ENCODE data around the gene UBE2L5. TPM values are rescaled to one million over a fixed set of nuclear protein-coding genes. Genes with fewer than 3 reads are reported as not detected.

UBE2L5 gene
- polyA plus RNA-seq, 1 donor = 0.28 TPM

DNA sequence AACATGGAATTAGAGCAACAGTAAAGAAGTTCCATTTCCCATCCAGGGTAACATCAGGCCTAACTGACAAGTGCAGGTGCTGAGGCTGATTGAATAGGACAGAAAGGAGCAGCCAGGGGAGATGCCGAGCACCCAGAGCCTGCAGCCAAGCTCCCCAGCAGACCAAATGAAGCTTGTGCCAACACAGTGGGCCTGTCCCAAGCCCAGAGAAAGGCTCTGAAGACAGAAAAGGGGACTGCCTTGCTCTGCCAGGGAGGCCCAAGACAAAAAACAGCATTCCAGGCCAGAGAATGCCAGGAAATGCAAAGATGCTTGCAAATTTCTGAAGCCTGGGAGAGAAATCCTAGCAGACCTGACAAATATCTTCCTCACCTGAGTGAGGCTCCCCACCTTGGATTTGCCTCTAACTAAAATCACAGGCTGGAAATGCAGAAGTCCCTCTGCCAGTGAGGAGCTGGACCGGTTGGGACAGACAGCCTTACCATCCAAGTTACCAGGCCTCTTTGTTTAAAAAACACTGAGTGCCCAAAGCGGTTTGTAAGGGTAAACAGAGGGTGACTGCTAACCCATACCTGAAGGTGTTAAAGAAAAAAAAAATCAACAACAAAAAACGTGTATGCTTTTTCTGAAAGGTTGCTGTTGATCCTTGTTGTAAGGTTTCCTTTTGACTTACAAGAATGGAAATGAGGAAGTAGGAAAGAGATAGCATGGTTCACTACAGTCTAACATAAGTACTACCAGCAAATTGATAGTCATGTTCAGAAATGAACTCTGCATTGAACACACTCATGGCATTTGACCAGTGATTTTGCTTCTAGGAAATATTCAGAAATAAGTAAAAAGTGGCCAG lies 55.3 kb downstream of the UBE2L5 start:
- no peak for DNase-seq

Other genes with a start within 250 kb of the UBE2L5 start
- 11.2 TPM for gene KATNAL1, start 114.9 kb upstream of the UBE2L5 start, polyA plus RNA-seq (ENCODE audit: insufficient read length)
- 366 TPM for gene HMGB1, start 43.4 kb downstream of the UBE2L5 start, polyA plus RNA-seq (ENCODE audit: insufficient read length)
- gene USPL1, start 195.4 kb downstream of the UBE2L5 start, polyA plus RNA-seq (ENCODE audit: insufficient read length) = 16.2 TPM

Data from hindlimb muscle (tissue), 1 donor.